Inflammatory macrophage (primary cell): Measurements from ENCODE around the gene CALHM2.
"Not testable (repeated sequence)": the region's sequence is repeated elsewhere in the genome, so short reads cannot be mapped to it uniquely, and the experiment has no call there.

Experiments used
- DNase-seq, 2 donors: peaks; one replicate each; pipeline ENCODE4 v3.0.0-alpha.2; 2020 to 2022
- total RNA-seq, 18 experiments: gene quantifications; one replicate each; lab custom pipeline; 2026; ENCODE audit warnings: mixed read lengths in 6 of 18, inconsistent platforms in 2 of 18; lab: John Stamatoyannopoulos, UW

Gene CALHM2, protein sequence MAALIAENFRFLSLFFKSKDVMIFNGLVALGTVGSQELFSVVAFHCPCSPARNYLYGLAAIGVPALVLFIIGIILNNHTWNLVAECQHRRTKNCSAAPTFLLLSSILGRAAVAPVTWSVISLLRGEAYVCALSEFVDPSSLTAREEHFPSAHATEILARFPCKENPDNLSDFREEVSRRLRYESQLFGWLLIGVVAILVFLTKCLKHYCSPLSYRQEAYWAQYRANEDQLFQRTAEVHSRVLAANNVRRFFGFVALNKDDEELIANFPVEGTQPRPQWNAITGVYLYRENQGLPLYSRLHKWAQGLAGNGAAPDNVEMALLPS
- 8.3 to 126 (median 47.0) reads per million in 18 experiments for total RNA-seq

DNA sequence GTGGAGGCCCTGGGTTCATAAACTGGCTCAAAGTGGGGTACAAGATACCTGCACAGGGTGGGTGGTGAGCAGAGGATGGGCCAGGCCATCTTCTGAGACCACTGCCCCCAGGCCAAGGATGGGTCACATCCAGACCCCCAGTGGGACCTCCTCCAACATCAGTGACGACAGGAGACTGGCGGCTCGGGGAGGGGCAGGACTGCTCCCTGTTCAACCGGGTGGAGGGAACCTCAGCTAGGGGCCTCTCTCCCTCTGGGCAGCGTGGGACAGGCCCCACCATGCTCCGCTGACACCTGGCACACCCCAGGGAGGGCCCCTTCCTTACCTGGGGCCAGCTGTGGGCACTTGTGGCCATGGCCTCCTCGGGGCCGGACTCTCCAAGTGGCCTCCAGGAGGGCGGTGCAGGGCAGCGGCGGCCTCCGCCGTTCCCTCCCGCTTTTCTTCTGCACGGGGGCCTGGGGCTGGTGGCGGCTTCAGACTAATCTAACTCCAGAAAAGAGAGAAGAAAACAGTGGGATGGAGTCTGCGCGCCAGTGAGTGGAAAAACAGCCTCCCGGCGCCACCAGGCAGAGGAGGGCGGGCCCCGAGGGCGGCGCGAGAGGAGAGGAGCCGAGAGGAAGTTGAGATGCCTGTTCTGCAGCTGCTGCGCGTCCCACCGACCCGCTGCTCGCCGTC lies at the start of gene CALHM2:
Gene CALHM2 (minus strand): TSS at position 540 of the 675 bp plus-strand sequence. CDS start 2,429 bp downstream, outside the sequence.
- peak; percentile 64 to 70 for DNase-seq

DNA sequence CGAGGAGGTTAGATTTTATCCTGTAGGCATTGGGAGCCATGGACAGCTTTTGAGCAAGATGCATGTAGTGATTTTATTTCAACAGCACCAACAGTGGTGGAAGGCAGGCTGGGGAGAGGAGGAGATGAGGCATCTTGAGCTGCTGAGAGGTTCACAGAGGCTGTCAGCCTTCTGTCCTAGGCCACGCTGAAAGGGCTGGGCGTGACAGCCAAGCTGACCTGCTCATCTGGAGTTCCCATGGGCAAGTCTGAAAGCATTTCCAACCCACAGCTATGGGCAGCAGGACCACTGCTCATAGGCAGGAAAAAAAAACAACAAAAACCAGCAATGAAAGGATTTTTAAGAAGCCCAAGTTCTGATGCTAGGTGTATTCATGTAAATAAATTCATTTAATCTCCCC lies 49.0 kb upstream of the CALHM2 start:
- DNase-seq = no peak

DNA sequence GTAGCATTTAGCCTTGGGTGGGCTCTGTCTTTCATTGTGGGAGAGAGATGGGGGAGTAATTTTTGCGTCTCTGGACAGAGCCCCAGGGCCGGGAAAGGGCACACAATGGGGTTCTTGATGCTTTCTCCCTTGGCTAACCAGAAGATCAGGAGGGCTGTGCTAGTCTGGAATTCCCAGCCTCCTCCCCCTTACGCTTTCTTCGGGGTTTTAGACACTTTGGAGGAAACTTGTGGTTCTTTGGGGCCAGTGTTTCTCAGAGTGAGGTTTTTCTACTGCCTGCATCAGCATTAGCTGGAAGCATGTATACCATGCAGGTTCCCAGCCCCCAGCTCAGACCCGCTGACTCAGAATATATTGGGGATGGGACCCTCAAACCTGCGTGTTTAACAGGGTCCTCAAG lies 48.3 kb upstream of the CALHM2 start:
- no peak for DNase-seq

DNA sequence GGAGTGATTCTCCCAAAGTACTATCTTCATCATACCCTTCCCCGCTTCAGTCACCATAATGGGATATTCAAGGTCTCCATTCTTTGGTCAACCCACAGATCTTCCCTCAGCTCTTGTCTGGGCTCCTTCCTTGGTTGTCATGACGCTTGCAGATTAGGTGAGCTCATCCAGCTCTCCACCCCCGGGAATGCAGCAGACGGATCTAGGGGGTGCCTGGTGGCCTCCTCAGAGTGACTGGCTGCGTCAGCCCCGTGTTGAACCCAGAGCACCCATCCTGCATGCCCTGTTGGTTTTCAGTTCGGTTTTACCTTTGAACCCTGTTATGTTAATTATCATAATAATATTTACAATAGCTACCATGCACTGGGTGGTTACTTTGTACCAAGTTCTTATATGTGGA lies 47.7 kb upstream of the CALHM2 start:
- DNase-seq = no peak

DNA sequence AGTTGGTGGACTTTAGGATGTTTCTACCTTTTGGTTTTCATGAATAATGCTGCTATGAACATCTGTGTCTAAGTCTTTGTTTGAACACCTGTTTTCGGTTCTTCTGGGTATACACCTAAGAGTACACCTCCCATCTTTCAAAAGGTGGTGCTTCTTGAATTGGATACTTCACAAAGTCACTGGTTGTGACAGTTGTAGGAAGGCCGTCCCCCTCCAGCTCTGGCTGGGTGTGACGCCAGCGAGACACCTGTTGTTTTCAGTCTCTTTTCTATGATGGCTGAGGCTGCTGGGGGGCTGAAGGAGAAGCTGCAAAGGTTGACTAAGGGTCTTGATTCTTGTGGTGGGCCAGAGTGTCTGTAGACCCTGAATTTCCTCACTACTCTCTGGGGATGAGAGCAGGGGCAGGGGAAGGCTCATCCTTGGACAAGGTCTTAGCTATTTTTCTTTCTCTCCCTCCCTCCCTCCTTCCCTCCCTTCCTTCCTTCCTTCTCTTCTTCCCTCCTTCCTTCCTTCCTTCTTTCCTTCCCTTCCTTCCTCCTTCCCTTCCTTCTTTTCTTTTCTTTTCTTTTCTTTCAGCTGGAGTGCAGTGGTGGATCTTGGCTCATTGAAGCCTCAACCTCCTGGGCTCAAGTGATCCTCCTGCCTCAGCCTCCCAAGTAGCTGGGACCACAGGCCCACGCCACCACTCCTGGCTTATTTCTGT lies 46.9 kb upstream of the CALHM2 start:
- no peak for DNase-seq

DNA sequence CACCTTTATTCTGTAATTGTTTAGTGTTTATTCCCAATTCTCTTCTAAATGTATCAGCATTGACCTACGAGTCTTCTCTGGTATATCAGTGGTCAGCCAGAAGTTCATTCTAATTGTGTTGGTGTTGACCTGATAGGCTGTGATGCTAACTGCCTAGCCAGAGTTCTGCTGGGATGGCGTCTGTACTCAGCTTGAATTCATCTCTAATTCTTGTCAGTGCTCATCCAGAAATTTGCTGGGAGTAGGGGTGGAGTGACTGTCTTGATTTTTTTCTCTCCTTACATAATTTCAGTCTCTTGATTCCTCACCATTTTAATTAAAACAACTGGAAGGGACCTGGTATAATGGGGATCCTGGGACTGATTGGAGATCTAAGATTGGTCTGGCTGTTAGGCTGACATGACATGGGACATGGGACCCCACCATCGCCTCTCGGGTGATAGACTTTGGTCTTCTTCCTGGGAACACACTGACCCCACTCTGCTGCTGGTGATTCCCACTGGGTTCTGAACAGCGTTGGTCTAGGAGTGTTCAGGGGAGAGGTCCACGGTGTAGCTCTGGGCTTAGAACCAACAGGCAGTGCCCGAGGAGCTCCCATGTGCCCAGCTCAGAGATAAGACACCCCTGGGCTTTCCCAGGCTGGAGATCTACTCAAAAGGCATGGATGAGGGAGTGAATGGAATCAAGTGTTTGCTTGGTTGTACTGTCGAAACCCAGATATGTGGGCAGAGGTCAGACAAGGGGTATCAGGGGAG lies 45.2 kb upstream of the CALHM2 start:
- no peak for DNase-seq

DNA sequence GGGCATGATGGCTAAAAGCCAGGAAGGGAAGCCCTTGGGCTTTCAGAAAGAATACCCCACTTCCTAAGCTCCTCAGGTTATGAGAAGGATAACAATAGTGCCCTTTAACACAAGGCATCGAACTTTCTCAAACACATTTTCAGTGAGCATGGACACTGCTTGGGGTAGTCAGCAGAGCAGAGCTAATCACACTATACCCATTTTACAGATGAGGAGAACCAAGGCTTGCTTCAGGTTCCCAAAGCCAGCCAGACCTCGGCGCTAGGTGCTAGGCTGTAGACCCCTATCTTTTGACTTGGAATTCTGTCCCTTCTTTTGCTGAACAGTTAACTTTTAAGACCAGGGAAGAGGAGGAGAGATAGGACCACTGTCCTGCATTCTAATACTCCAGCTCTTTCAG lies 43.2 kb upstream of the CALHM2 start:
- no peak for DNase-seq

DNA sequence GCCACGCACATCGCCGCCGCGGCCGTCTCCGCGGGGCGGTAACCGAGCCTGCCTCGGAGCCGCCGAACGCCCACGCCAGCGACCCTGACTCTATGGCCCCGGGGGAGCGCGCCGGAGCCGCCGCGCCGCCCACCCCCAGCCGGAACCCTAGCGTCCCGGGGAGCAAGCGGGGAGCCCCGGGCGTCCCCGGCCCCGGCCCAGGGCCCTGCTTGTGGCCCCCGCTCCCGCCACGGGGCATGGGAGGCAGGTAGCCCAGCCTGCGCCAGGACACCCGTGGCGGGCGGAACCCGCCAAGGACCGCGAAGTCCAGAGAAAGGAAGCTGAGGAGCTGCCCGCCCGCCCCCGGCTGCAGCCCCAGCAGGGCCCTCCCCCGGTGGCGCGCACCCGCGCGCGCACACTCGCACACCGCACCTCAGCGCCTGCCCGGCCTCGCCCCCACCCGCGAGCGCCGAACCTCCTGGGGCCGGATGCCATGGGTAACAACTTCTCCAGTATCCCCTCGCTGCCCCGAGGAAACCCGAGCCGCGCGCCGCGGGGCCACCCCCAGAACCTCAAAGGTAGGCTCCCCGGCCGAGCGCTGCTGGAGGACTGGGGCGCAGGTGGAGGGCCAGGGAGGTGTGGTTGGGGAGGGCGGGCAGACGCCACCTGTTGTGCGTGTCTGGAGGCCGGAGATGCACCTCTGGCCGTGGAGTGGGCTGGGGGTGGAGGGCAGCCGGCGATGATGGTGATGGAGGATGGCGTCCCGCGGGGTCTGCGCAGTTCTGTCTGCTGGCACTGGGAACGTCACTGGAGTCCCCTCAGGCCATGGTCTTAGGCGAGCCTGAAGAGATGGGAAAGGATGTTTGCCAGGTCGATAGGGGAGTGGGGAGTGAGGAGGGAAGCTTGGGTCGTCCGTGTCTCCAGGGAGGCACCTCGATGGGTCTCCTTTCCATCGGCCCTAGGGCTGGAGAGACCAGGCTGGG lies 42.0 kb upstream of the CALHM2 start:
- peak in 1 of 2 donors; percentile 34 for DNase-seq

DNA sequence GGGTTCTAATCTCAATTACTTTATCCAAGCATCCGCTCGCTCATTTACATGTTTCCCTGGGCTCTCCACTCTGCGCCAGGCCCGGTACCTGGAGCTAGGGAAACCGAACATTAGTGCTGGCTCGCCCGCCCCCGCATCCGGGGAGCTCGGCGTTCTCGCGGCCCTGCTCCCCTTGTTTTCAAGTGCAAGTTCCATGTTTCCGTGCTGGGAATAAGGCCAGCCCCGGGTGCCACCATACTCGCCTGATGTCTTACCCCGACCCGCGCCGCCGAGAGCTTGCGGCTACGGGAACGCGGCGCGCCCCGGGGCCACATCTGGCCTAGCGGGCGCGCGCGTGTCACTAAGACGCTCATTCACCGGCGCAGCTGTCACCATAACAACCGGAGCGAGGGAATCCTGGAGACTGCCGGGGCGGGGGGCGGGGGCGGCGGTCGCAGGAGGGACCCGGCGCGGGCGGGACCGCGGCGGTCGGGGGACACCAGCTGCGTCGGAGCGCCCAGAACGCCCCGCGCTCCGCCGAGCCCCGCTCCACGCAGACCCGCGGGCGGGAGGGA lies 41.3 kb upstream of the CALHM2 start, which contains the start of gene NEURL1:
Gene NEURL1 (plus strand): TSS at position 344 of the 554 bp plus-strand sequence. CDS start 683 bp downstream, outside the sequence.
- no peak for DNase-seq

DNA sequence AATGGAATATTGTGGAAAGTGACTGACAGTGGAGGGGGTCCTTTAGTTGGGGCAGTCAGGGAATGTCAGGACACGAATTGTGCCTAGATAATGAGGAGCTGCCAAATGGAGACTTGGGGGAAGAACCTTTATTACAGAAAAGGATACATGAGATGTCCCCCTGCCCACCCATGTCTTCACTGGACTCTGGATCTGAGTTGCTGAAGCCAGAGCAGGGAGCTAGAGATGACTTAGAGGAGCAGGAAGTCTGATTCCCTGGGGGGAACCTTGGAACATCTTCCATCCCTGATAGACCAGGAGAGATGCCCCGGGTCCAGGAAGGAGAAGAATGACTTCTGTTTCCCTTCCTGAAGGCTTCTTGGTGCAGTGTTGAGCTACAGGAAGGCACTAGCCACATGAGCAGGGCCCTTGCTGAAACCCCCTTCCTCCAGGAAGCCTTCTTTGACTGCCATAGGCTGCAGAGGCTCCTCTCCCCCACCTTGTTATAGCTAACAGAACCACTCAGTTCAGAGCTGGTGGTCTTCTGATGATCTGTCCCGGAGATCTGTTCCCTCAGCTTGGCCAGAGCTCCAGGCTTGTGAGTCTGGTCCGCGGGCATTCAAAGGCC lies 40.6 kb upstream of the CALHM2 start:
- no peak for DNase-seq

DNA sequence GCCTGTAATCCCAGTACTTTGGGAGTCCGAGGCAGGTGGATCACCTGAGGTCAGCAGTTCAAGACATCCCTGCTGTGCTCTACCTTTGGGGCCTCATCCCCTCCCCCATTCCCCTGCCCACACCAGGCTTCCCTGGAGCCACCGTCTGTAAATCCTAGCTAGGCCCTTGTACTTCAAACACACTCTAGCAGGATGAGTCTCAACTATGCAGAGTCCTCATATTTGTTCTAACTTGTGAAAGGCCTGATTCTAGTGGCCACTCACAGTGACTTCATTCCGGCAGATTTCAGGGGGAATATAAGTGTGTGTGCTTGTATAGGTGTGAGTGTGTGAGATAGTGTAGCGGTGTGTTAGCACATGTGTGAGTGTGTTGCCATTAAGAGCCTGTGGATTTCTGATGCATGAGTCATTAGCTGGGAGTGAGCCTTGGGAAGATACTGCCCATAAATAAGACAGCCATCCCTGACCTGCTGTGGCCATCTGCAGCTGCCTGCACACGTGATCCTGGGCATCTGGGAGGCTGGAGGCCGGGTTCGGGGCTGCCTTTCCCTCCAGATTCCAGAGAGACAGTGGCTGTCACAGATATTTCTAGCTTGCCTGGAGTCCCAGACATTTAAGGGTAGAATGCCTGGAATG lies 39.7 kb upstream of the CALHM2 start:
- no peak for DNase-seq

DNA sequence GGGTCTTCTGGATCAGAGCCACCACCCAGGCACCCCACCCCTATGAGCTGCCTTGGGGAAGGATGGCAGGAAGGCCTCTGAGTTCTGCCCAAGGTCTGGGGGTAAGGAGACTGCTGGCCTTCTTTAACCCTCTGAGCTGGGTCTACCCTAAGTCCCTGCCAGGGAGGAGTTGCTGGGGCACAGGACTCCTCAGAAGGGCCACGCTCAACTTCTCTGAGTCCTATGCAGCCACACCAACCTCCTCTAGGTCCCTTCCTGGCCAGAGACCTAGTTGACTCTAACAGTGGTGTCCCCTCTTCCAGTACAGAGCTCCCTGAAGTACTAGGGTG lies 38.8 kb upstream of the CALHM2 start:
- no peak for DNase-seq

DNA sequence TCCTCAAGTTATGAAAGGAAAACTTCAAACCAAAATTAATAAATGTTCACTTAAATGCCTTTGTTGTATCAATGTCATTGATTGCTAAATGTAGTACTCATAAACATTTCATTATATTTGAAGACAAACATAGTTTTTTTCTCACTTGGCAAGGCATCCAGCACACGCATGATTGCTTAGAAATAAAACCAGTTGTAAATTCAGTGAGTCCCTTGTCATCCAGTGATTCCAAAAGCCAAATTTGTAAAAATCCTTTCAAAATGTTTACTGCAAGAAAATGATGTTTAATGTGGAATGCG lies 35.2 kb upstream of the CALHM2 start:
- DNase-seq = no peak

DNA sequence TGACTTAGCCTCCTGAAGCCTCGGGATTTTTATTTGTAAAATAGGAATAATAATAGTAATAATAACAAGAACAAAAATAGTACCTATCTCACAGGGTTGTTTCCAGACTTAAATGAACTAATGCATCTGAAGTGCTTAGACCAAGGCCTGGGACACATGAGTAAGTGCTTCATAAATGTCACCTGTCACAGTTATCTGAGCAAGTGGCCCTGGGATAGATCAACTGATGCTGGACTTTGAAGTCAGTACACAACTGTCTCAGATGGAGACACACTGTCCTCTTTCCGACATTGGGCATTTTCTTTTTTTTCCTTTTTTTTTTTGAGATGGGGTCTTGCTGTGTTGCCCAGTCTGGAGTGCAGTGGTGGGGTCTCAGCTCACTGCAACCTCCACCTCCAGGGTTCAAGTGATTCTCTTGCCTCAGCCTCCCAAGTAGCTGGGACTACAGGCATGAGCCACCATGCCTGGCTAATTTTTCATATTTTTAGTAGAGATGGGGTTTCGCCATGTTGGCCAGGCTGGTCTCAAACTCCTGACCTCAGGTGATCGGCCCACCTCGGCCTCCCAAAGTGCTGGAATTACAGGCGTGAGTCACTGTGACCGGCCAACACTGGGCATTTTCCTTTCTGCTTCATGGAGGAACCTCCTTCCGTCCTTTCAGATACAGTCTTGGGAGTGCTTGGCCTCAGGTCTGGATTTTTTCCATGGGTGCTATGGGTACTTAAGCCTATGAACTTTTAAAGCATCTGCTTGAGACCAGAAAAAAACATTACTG lies 34.7 kb upstream of the CALHM2 start:
- DNase-seq = not testable (repeated sequence)

DNA sequence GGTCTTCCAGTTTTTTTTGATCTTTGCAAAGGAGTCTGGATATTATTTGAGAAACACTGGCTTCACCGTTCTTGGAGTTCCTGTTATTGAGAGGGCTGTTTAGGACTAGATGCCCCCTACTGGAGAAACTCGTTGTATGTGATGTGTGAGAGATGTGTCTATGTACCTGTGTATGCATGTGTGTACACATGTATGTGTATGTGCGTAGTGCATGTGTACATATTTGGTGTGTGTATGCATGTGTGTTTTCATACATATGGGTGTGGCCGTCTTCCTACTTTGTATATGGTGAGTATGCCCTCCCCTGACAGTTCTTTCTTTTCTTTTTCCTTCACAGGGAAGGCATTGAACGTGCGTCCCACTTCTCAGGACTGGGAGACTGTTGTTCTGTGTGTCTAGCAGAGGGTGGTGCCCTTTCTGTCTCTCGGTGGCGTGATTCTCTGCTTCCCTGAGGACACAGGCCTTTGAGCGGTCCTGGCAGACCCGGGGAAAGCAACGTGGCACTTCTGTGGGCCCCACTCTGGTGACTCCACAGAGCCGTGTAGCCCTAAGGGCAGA lies 29.9 kb upstream of the CALHM2 start:
- DNase-seq = peak; percentile 80 to 83

DNA sequence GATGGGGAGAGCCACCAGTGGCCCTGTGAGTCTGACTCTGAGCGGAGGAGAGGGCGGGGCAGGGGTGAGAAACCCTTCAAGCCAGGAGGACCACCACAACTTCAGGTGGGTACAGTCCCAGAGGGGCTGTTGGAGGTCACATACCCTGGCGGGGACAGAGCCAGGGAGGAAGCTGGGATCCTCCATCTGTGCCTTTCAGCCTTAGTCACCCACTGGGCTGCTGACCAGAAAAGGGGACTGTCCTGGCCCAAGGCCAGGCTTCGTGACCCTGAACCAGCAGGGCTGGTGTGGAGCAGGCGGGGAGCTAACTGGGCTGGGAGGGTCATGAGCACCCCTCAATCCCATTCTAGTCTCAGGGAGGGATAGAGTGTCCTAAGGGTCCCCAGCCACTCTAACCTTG lies 28.4 kb upstream of the CALHM2 start:
- no peak for DNase-seq

DNA sequence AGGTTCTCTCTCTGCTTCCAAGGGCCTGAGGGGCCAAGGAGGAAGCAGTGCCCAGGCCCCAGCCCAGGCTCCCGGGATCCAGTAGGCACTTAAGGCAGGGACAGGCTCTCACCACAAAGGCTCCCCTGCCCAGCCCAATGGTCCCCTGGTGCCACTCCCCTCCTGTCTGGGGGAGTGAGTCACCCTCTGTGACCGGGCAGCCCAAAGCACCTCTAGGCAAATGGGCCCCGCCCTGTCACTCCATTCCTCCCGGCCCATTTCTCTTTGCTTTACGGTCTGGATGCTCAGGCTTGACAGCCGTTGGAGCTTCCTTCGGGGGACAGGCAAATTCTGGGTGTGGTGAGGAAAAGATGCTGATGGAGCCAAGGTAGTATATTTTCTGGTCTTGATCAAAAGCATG lies 27.0 kb upstream of the CALHM2 start, which contains the start of gene CALHM3:
Gene CALHM3 (minus strand): TSS at position 106 of the 400 bp plus-strand sequence. CDS start 208 bp downstream, outside the sequence.
- DNase-seq = no peak

DNA sequence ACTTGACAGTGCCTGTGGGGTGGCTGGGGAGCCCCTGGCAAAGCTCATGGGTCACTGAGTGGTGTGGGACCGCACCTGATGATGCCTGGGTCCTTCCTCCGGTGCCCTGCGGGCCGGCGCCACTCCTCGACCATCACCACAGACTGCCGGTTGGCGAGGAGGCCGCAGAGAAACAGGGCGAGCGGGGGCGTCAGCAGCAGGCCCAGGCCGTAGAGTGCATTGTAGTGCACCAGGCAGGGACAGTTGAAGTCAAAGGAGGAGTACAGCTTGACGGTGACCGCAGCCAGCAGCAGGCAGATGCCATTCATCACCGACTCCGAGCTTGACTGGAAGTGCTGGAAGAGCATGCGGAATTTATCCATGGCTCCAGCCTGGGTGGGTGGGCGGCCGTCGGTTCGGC lies 26.5 kb upstream of the CALHM2 start:
- DNase-seq = no peak
